NCI-H345 (cell line): ENCODE data around the gene GIMD1.
A peak's percentile ranks its signal among the peaks of the same experiment; 100 is the strongest.
"Not testable (repeated sequence)": the region's sequence is repeated elsewhere in the genome, so short reads cannot be mapped to it uniquely, and the experiment has no call there.

Source experiments
- DNase-seq: peaks from one replicate; lab custom pipeline; 2025; lab: John Stamatoyannopoulos, UW

GIMD1 gene

DNA sequence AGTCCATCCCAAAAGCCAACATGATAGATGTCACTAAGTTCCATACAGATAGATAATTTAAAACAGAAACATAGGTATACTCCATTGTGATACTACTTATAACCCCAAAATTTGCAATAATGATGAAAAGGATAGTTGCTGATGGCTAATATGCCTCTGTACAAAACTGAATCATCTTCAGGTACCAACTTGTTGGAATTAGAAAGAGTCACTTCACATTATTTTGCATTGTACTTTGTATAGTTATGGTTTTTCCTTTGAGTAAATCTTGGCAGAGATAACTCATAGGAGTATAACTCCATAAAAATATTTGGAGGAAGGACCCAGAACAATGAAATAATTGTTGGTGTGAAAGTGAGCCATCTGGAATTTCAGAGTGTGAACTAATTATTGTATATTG lies 17.6 kb downstream of the GIMD1 start:
- DNase-seq, result no peak

DNA sequence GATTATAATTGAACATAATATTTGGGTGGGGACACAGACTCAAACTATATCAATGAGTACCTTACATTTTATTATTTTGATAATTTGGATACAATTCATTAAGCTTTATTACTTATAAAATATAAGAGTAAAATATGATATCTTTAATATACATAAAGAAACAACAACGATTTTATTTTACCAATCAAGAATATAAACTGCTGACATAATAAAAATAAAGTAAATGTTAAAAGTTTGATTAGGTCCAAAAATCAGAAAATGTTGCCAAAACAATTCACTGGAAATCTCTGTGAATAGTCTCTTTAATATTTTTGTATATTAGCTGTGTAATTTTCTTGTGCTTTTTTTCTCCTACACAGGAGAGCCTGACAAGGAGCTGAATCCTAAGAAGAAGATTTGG lies 21.4 kb downstream of the GIMD1 start:
- DNase-seq, result no peak

DNA sequence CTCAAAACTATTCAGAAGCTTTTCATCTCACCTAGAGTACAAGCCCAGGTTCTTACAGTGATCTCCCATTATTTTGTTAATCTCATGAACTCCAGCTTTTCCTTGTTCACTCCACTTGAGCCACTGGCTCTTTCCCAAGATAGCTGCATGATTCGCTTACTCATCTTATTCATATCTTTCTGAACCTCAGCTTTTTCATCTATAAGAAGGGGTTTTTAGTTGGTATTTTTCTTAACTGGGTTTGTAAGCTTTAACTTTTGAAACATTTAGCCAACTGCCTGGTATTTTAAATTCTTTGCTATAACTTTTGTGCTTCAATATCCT lies 24.0 kb downstream of the GIMD1 start:
- no peak for DNase-seq

DNA sequence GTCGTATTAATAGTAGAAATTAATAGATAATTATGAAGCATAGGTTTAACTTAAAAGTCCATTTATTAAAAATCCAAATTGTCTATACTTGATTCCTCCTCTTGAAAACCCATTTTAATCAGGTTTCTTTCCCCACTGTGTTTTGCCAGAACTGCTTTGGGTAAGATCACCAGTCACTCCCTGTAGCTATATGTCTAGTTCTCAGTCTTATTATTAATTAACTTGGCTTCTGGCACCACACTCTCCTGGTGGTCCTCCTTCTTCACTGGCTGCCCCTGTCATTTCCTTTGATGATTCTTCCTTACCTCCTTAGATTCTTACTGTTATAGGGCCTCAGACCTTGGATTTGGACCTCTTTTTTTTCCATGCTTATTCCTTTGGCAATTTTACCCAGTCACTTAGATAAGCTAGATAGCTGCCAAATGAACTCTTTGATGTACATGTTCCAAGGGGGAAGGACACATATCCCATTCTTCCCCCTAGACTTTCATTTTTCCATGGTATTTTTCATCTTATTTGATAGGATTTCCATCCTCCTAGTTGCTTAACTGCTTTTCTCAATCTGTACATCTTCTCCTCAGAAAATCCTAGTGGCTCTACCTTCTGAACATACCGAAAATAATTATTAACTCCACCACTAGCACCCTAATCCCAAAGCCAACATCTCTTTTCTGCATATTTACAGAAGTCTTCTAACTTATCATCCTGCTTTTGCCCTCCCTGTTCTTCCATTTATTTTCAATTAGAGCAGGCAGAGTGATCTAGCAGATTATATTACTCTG lies 24.5 kb downstream of the GIMD1 start:
- no peak for DNase-seq

DNA sequence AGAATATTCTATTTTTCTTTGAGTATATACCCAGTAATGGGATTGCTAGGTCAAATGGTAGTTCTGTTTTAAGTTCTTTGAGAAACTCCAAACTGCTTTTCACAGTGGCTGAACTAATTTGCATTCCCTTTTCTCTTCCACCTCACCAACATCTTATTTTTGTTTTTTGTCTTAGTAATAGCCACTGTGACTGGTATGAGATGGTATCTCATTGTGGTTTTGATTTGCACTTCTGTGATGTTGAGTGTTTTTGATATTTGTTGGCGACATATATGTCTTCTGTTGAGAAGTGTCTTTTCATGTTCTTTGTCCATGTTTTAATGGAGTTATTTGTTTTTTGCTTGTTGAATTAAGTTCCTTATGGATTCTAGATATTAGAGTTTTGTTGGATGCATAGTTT lies 27.8 kb downstream of the GIMD1 start:
- no peak for DNase-seq

DNA sequence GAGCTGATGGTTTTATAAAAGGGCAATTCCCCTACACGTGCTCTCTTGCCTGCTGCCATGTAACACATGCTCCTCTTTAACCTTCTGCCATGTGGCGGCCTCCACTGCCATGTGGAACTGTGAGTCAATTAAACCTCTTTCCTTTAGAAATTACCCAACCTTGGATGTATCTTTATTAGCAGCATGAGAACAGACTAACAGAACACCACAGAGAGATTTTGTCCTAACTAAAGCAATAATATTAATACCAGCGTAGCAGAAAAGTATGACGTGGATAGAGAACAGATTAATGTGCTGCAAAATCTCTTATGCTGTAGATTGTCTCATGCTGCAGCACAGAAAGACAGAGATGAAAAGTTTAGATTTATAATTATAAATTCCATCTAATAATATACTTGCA lies 29.1 kb downstream of the GIMD1 start:
- DNase-seq, result no peak

DNA sequence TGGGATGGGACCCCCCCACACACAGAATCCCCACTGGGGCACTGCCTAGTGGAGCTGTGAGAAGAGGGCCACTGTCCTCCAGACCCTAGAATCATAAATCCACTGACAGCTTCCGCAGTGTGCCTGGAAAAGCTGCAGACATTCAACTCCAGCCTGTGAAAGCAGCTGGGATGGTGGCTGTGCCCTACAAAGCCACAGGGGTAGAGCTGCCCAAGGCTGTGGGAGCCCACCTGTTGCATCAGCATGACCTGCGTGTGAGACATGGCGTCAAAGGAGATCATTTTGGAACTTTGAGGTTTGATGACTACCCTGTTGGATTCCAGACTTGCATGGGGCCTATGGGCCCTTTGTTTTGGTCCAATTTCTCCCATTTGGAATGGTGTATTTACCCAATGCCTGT lies 29.9 kb downstream of the GIMD1 start:
- DNase-seq, result no peak

DNA sequence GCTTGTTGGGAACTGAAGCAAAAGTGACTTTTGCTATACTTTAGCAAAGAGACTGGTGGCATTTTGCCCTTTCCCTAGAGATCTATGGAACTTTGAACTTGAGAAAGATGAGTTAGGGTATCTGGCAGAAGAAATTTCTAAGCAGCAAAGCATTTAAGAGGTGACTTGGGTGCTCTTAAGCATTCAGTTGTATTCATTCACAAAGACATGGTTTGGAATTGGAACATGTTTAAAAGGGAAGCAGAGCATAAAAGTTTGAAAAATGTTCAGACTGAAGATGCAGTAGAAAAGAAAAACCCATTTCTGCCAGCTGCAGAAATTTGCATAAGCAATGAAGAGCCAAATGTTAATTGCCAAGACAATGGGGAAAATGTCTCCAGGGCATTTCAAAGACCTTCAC lies 30.7 kb downstream of the GIMD1 start:
- DNase-seq, result no peak

DNA sequence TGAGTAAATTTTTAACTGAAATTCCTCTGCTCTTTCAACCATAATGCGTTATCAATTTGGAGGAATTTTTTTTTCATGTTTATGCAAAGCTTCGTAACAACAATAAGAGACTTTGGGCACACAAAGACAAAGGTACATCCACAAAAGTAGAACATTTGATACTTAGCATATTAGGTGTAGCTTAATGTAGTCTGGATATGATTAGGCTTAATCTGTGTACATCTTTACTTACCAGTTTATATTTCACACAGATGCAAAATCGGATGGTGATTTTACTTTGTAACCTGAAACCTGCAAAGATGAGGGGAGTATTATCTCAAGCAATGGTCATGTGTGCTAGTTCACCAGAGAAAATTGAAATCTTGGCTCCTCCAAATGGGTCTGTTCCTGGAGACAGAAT lies 32.0 kb downstream of the GIMD1 start:
- no peak for DNase-seq

DNA sequence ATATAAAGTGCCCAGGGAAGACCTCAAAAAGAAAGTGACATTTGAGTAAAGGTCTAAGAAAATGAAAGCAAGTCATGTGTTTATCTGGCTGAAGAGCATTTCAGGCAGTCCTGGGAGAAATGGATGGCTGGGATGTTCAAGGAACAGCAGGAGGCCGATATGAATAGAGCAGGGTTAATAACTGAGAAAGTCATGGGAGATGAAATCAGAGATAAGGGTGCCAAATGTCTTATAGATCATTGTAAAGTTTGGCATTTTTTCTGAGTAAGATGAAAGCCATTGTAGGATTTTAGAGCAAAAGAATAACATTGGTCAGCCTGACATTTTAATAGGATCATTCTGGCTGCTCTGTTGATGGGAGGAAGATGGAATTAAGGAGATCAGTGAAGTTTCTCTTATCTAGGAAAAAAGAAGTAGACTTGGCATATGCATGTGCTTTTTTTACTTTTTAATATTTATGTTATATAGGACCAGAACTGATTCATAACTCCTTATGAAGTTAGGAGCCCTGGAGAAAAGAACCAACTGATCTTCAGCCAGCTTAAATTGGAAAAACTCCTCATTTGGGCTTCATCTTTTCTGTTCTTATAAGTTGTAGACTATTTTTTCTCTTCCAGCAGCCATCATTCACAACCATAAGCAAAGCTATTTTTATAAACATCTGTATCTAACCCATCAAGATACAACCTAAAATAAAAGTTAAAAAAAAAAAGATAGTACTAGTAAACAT lies 33.7 kb downstream of the GIMD1 start:
- DNase-seq, result no peak

DNA sequence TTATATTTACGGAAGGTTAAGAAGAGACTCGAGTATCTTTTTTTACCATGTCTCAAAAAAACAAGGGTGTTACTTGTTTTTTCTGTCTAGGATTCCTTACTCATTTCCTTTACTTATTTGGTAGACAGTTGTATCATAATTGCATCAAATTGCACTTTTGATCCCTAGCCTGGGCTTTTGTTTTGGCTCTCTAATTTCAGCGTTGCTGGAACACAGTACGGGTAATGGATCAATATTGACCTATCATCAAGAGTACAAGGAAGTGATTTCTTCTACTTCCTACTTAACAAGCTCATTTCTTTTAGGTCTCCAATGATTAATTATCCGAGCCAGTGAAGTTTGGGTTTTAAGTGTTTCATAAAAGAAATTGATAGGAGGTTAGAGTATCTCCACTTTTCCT lies 35.4 kb downstream of the GIMD1 start:
- DNase-seq, result no peak

DNA sequence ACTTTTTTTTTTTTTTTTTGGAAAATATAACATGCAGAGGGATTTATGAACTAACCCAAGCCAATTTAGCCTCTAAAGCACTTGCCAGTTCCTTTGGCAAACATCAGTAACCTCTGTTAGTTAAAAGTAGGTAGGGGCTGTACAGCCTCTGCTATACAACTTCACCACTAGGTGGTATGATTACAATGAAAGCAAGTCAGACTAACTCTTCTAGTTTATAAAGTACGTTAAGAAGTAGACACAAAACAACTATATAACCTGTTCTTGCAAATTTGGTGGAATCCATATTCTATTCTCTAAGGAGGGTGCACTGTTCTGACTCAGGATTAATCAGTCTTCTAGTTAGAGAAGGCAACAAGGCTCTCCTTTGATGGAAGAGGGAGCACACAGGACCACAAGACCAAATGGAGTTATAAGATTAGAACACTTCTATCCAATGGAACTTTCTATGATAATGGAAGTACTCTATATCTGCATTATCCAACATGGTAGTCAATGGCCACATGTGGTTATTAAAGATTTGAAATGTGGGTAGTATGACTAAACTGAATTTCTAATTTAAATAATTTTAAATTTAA lies 39.4 kb downstream of the GIMD1 start:
- peak; percentile 3 for DNase-seq

DNA sequence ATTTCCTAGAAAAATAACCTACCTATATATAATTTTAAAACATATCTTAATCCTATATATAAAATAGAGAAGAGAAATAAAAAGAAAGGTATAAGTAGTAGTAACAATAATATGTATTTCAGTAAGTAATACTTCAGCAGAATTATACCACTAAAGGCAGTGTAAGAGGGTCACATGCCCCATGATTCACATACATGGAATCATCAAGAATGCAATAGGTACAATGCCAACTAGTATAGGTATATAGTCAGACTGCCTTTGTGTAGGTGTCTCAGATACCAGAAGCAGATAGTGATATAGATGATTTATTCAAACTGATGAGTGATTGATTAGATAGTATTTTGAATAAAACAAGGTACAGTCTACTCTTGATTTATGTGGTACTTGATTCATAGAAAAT lies 42.8 kb downstream of the GIMD1 start:
- DNase-seq, result no peak

DNA sequence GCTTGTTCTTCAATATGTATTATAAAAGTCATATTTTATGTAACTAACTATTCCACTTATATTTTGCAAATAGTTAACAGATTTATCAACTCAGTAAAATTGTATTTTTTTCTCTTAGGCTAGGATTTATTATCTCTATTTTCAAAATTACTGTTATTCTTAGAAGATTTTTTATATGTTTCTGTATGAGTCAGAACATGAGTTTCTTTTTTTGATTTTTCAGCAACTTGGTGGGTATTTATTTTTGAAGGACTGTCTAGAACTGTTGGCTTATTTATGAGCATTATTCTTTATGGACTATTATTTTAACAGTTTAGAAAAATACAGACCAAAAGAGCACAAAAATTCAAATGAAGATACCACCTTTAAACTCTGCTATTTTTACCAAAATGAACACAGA lies 45.5 kb downstream of the GIMD1 start:
- DNase-seq, result no peak

DNA sequence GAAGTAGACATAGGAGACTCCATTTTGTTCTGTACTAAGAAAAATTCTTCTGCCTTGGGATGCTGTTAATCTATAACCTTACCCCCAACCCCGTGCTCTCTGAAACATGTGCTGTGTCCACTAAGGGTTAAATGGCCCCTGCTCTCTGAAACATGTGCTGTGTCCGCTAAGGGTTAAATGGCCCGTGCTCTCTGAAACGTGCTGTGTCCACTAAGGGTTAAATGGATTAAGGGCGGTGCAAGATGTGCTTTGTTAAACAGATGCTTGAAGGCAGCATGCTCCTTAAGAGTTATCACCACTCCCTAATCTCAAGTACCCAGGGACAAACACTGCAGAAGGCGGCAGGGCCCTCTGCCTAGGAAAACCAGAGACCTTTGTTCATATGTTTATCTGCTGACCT lies 46.8 kb downstream of the GIMD1 start:
- DNase-seq, result not testable (repeated sequence)

DNA sequence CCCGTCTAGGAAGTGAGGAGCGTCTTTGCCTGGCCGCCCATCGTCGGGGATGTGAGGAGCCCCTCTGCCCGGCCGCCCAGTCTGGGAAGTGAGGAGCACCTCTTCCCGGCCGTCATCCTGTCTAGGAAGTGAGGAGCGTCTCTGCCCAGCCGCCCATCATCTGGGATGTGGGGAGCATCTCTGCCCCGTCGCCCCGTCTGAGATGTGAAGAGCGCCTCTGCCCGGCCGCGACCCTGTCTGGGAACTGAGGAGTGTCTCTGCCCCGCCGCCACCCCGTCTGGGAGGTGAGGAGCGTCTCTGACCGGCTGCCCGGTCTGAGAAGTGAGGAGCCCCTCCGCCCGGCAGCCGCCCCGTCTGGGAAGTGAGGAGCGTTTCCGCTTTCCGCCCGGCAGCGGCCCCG lies 47.4 kb downstream of the GIMD1 start:
- DNase-seq, result not testable (repeated sequence)

DNA sequence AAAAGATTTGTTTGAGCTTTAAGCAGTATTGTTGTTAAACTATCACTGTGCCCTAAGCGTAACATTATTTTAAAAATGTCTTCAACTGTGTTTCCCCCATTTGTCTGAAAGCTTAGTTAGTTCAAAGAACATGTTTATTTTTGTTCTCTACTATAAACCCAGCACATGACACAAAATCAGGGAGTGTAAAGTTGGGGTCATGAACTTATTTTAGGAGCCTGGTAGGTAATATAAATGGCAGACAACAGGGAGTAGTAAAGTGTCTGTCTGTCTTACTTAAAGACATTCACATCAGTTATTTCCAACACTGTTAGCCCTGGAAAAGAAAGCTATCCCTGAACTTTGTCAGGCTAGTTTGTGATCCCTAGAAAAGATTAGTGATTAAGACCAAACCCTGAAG lies 48.3 kb downstream of the GIMD1 start:
- DNase-seq, result no peak

DNA sequence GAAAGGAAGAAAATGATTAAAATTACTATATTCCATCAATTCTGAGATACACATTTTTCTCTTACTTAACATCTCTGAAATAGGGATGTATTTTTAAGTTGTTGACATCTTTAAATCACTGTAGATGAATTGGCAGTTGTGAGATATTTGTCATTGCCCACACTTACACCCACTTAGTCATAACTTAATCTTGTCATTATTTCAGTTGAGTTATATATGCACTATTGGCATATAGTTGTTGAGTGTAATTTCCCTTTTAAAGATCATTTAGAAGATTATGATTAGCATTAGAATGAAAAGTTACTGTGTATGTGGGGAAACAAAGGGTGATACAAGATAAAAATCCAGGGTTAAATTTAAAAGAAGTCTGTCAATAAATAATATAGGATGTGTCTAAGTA lies 50.1 kb downstream of the GIMD1 start:
- DNase-seq, result no peak

DNA sequence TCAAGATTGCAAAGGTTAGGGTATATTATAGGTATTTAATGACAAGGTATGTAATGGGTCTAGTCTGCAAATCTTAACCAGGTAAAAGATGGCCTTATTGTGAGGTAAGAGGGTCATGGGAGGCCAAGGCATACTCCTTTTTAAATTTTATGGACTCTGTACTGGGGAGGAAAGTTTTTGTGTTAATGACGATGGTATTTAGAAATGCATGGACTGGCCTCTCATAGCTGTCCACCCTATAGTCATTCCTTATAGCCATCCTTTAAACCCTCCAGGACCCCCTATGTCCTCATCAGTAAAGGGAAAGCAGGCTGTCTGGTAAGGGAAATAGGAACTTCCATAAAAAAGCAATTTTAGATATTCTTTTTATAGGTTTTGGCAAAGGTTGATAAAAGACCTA lies 50.8 kb downstream of the GIMD1 start:
- DNase-seq, result no peak

DNA sequence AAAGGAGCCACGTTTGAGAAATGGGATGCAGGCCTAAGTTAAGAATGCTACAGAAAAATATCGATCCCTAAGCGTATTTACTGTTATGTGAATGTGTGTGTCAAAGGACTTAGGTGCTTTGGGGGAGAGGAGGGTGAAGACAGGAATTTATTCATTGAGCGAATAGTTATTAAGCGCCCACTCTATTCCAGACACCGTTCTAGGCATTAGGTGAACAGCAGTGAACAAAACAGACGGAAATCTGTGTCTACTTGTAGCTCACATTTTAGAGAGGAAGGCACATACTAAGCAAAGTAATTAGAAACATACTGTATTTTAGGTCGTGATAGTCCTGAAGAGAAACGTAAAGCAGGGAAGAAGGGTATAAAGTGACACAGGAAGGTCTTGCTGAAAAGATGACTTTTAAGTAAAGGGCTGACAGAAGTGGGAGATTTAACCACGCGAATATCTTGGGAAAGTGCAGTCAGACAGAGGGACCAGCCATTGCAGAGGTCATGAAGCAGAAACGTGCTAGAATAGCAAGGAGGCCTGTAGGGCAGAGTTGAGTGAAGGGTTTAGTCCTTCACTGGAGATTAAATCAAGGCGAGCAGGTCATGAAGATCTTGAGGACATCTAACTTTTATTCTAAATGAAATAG lies 51.7 kb downstream of the GIMD1 start:
- DNase-seq, result no peak

DNA sequence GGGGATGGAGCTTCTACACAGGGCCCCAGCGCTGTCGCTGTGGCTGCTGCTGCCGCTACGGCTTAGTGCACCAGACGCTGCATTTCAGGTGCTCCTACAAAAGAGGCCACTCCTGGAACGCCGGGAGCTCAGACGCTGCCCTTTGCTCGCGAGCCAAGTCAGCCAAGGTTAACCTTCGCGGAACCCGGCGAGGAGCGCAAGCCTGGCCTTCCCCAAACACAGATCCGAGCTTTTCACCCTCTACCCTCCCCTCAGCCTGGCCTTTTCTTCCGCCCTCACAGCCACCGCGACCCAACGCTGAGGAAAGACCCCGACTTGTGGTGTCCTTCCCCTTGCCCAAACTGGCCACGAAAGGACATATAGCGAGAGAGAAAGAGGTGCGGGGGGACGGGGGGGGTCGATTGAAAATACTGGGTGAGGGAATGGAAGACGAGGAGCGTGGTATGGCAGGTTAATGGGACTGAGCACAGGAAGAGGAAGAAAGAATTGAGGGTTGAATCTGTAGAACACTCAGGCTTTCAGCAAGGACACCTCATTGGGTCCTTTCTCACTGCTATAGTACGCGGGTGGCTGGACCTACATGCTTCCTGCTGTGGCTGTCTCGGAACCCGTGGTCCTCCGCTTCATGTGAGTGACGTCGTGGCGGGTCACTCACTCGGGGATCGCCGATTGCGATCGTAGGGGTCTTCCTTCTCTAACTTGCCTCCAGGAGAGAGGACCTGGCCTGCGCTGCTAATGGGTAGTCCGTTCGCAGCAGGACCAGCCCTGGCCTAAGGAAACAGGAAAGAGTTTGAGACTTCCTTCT lies 52.4 kb downstream of the GIMD1 start, which contains the start of the genes AIMP1 and TBCK:
Gene AIMP1, plus strand, starts transcription at position 583 of the 805 bp plus-strand sequence. CDS start 8,460 bp downstream, outside the sequence.
Gene TBCK, minus strand, starts transcription at position 242 of the 805 bp plus-strand sequence. CDS start 7,249 bp downstream, outside the sequence.
- peak; percentile 77 for DNase-seq

DNA sequence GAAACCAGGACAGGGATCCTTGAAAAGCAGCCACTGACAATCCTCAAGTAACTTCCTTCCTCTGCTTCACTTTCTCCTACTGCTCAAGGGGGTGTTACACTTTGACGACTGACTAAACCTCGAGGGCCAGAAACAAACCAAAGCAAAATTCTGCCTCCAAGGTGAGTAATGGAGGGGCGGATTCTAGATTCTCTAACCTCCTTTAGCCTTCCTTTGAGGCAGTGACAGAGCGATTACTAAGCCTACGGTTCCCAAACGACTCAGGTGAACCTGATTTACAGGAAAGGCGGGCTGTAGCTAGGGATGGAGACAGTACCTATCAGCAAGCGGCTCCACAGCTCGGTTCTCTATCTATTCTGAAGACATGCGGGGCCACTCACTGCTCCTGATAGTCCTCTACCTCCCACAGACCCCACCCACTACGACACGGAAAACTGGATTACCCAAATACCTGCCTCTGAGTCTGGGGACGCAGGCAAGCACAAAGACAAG lies 53.1 kb downstream of the GIMD1 start:
- DNase-seq, result no peak
